TTC549 (cell line): Measurements from ENCODE around the gene RGL2.

Source experiments
- FAIRE-seq: peaks from 2 replicates; lab custom pipeline; 2012; peaks lifted over from hg19 to GRCh38; lab: Jason Lieb, UNC

RGL2 gene

GRCh38 chr6:33316603-33317418 lies 18.1 kb upstream of the RGL2 start:
- no peak for FAIRE-seq

GRCh38 chr6:33315793-33316602 lies 17.3 kb upstream of the RGL2 start:
- no peak for FAIRE-seq

GRCh38 chr6:33314943-33315792 lies 16.4 kb upstream of the RGL2 start:
- FAIRE-seq = no peak

GRCh38 chr6:33314515-33314942 lies 15.8 kb upstream of the RGL2 start:
- FAIRE-seq = no peak

GRCh38 chr6:33313709-33314514 lies 15.2 kb upstream of the RGL2 start, which contains the start of gene TAPBP:
Gene TAPBP (minus strand): TSS chr6:33314078. CDS start chr6:33314041, 37 bp downstream.
- FAIRE-seq = no peak

GRCh38 chr6:33313105-33313708 lies 14.5 kb upstream of the RGL2 start:
- no peak for FAIRE-seq

GRCh38 chr6:33312361-33313104 lies 13.8 kb upstream of the RGL2 start:
- FAIRE-seq = no peak

GRCh38 chr6:33306356-33306755 lies 7.6 kb upstream of the RGL2 start:
- no peak for FAIRE-seq

- no peak for FAIRE-seq
These were observed 6.3 kb upstream of the RGL2 start for GRCh38 chr6:33305052-33305451.

- no peak for FAIRE-seq
These were observed 5.5 kb upstream of the RGL2 start for GRCh38 chr6:33304216-33304615.

- no peak for FAIRE-seq
These were observed 3.1 kb upstream of the RGL2 start for GRCh38 chr6:33301877-33302276.

- no peak for FAIRE-seq
These were observed 649 bp upstream of the RGL2 start for GRCh38 chr6:33299237-33299944.

GRCh38 chr6:33297956-33298772 lies 578 bp downstream of the RGL2 start:
- no peak for FAIRE-seq

GRCh38 chr6:33297406-33297955 lies 1.3 kb downstream of the RGL2 start:
- FAIRE-seq = no peak

- no peak for FAIRE-seq
These were observed 1.8 kb downstream of the RGL2 start for GRCh38 chr6:33296797-33297405.

GRCh38 chr6:33295621-33296369 lies 2.9 kb downstream of the RGL2 start:
- FAIRE-seq = no peak

GRCh38 chr6:33294086-33294823 lies 4.5 kb downstream of the RGL2 start:
- no peak for FAIRE-seq
